CD4-positive, alpha-beta T cell treated with Interleukin-17A for 4 hours (primary cell): Measurements from ENCODE around the gene MMS19.
"Not testable (repeated sequence)": the region's sequence is repeated elsewhere in the genome, so short reads cannot be mapped to it uniquely, and the experiment has no call there.

Experiments used
- DNase-seq: peaks from one replicate; pipeline ENCODE4 v3.0.0-alpha.2; 2020; ENCODE audit warnings: mixed read lengths

Gene MMS19

GRCh38 chr10:97459933-97460332, 38.3 kb downstream of the MMS19 start:
- DNase-seq: no peak

- DNase-seq: no peak
Observed at GRCh38 chr10:97459111-97459510, 39.1 kb downstream of the MMS19 start.

- DNase-seq: no peak
Observed at GRCh38 chr10:97456686-97457065, 41.5 kb downstream of the MMS19 start.

GRCh38 chr10:97456034-97456685, 42.1 kb downstream of the MMS19 start:
- DNase-seq: no peak

GRCh38 chr10:97454330-97455036, 43.7 kb downstream of the MMS19 start:
- DNase-seq: peak; percentile 68

GRCh38 chr10:97452352-97452751, 45.9 kb downstream of the MMS19 start:
- no peak for DNase-seq

GRCh38 chr10:97451605-97452004, 46.6 kb downstream of the MMS19 start:
- no peak for DNase-seq

- no peak for DNase-seq
Observed at GRCh38 chr10:97450828-97451227, 47.4 kb downstream of the MMS19 start.

- peak; percentile 90 for DNase-seq
Observed at GRCh38 chr10:97445722-97446639, 52.2 kb downstream of the MMS19 start, which contains the start of the genes EXOSC1 and ZDHHC16. TSS of gene EXOSC1 (minus strand) at chr10:97446006. CDS start at chr10:97445985, 21 bp downstream. TSS of gene ZDHHC16 (plus strand) at chr10:97446175. CDS start at chr10:97451676, 5,501 bp downstream.

GRCh38 chr10:97445357-97445721, 52.9 kb downstream of the MMS19 start:
- no peak for DNase-seq

GRCh38 chr10:97444212-97444611, 54.0 kb downstream of the MMS19 start:
- no peak for DNase-seq

- no peak for DNase-seq
Observed at GRCh38 chr10:97442277-97442676, 55.9 kb downstream of the MMS19 start.

- no peak for DNase-seq
Observed at GRCh38 chr10:97435211-97435610, 63.0 kb downstream of the MMS19 start.

GRCh38 chr10:97434557-97434956, 63.7 kb downstream of the MMS19 start:
- no peak for DNase-seq

- DNase-seq: no peak
Observed at GRCh38 chr10:97434055-97434454, 64.2 kb downstream of the MMS19 start.

- DNase-seq: peak; percentile 45
Observed at GRCh38 chr10:97428572-97428981, 69.6 kb downstream of the MMS19 start.

- no peak for DNase-seq
Observed at GRCh38 chr10:97427571-97428179, 70.5 kb downstream of the MMS19 start.

- DNase-seq: no peak
Observed at GRCh38 chr10:97426776-97427570, 71.2 kb downstream of the MMS19 start.

GRCh38 chr10:97425964-97426775, 72.1 kb downstream of the MMS19 start, which contains the start of gene PGAM1:
TSS of gene PGAM1 (plus strand) at chr10:97426191. CDS start at chr10:97426308, 117 bp downstream.
- DNase-seq: peak; percentile 96

- DNase-seq: not testable (repeated sequence)
Observed at GRCh38 chr10:97423757-97424098, 74.5 kb downstream of the MMS19 start.

- DNase-seq: peak; percentile 43
Observed at GRCh38 chr10:97416565-97416964, 81.7 kb downstream of the MMS19 start.
